Measurements from ENCODE around the gene FCMR. TPM values are rescaled to one million over a fixed set of nuclear protein-coding genes. Genes with fewer than 3 reads are reported as not detected.

Gene FCMR
- total and polyA plus RNA-seq, 2 experiments from 2014 or later: not detected

DNA sequence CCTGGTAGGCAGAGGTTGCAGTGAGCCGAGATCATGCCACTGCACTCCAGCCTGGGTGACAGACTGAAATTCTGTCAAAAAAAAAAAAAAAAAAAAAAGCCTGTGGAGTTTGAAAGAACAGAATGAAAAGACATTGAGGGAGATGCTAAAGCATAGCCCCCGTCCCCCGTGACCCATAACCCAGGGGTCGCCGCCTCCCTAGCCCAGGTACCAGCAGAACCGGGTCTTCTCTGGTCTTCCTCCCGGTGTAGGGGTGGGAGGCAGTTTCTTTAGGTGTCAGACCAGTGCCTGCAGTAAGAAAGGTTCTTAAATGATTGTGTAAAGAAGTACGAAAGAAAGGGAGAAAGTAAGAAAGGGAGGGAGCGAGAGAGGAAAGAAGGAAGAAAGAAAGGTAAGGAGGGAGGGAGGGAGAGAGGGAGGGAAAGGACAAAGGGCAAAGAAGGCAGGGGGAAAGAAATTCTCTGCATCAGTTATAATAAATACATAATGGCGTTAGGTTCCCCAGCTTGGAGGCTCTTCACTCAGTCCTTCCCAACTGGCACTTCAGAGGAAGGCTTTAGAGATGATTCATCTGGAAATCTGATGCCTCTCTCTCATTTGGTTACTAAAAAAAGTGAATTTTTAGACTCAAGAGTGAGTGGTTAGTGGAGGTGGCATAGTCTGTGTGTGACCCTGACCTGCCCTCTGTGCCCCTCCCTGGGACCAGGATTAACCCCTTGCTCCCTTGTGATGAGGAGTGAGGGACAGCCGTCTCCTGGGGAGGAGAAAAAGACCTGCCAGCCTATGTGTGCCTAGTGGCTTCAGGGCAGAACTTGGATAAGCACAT lies 23.4 kb downstream of the FCMR start:
- H3K4me1 ChIP-seq (ENCODE audit: low read depth): no peaks in the 10 kb centered on the region
- peak in 1 of 2 donors; percentile 55 for DNase-seq (ENCODE audit: low read depth in 1 of 2, low spot score in 1 of 2)
- no peak overlapping the region for H3K27ac ChIP-seq
- H3K9me3 ChIP-seq (ENCODE audit: low read depth): no peaks in the 10 kb centered on the region
- TF ChIP-seq, protein P1, sequence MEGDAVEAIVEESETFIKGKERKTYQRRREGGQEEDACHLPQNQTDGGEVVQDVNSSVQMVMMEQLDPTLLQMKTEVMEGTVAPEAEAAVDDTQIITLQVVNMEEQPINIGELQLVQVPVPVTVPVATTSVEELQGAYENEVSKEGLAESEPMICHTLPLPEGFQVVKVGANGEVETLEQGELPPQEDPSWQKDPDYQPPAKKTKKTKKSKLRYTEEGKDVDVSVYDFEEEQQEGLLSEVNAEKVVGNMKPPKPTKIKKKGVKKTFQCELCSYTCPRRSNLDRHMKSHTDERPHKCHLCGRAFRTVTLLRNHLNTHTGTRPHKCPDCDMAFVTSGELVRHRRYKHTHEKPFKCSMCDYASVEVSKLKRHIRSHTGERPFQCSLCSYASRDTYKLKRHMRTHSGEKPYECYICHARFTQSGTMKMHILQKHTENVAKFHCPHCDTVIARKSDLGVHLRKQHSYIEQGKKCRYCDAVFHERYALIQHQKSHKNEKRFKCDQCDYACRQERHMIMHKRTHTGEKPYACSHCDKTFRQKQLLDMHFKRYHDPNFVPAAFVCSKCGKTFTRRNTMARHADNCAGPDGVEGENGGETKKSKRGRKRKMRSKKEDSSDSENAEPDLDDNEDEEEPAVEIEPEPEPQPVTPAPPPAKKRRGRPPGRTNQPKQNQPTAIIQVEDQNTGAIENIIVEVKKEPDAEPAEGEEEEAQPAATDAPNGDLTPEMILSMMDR (IDR thresholded peaks at IDR 0.05; ENCODE audit: low read depth, low read length): no peak
- H3K36me3 ChIP-seq: no peaks in the 10 kb centered on the region
- peaks cover 6% of the 10 kb centered on the region for H3K27me3 ChIP-seq
- H3K4me3 ChIP-seq: no peak overlapping the region

DNA sequence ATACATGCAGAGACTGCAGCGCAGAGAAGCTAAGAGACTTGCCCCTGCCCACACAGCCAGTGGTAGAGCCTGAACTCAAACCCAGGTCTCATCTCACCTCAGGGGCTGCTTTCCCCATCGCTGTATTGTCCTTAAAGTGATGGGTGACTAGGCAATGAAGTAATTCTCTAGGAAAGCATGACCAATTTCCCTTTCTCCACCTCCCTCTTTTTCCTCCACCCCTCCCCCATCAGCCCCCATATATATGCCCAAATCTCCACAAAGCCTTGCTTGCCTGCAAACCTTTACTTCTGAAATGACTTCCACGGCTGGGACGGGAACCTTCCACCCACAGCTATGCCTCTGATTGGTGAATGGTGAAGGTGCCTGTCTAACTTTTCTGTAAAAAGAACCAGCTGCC lies 24.6 kb downstream of the FCMR start, which contains the start of gene IL24:
Gene IL24, plus strand, starts transcription at position 269 of the 400 bp plus-strand sequence. CDS start 390 bp downstream, outside the sequence.
- H3K27me3 ChIP-seq: no peaks in the 10 kb centered on the region
- H3K4me1 ChIP-seq (ENCODE audit: low read depth): no peaks in the 10 kb centered on the region
- TF ChIP-seq, protein P1 (IDR thresholded peaks at IDR 0.05; ENCODE audit: low read depth, low read length): no peak
- no peak within 1 kb of the TSS for H3K27ac ChIP-seq
- DNase-seq (ENCODE audit: low read depth in 1 of 2, low spot score in 1 of 2): no peak
- H3K4me3 ChIP-seq: no peak within 1 kb of the TSS
- H3K36me3 ChIP-seq: no peaks in the 10 kb centered on the region
- no peaks in the 10 kb centered on the region for H3K9me3 ChIP-seq (ENCODE audit: low read depth)

DNA sequence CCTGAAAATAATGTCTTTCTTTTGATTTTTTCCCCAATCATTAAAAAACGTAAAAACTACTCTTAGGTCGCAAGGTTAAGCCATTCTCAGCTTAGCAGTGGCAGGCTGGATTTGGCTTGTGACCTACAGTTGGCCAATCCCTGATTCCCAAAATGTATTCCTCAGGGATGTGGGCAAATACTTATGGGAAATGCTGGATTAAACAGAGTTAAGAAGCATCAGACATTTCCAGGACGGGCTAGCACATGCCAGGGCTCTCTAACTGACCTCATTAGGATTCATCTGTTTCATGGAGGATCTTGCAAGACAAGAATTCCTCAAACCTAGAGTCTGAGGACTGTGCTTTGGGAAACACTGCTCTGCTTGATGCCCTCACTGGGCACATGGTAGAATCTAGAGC lies 25.5 kb downstream of the FCMR start:
- Histone ChIP-seq H3K4me1 (ENCODE audit: low read depth) (no peaks in the 10 kb centered on the region), H3K9me3 (ENCODE audit: low read depth) (no peaks in the 10 kb centered on the region), H3K27ac (no peak overlapping the region), H3K27me3 (no peaks in the 10 kb centered on the region), H3K36me3 (no peaks in the 10 kb centered on the region), H3K4me3 (no peak overlapping the region)
- DNase-seq (ENCODE audit: low read depth in 1 of 2, low spot score in 1 of 2): no peak
- TF ChIP-seq, protein P1 (IDR thresholded peaks at IDR 0.05; ENCODE audit: low read depth, low read length): no peak

GRCh38 chr1:206895837-206896242 lies 25.9 kb downstream of the FCMR start:
- TF ChIP-seq, protein P1 (IDR thresholded peaks at IDR 0.05; ENCODE audit: low read depth, low read length): no peak
- Histone ChIP-seq H3K9me3 (ENCODE audit: low read depth) (no peaks in the 10 kb centered on the region), H3K4me3 (no peak overlapping the region), H3K27me3 (no peaks in the 10 kb centered on the region), H3K27ac (no peak overlapping the region), H3K36me3 (no peaks in the 10 kb centered on the region), H3K4me1 (ENCODE audit: low read depth) (no peaks in the 10 kb centered on the region)
- DNase-seq (ENCODE audit: low read depth in 1 of 2, low spot score in 1 of 2): peak in 1 of 2 donors; percentile 69

- H3K4me1 ChIP-seq (ENCODE audit: low read depth): no peaks in the 10 kb centered on the region
- H3K36me3 ChIP-seq: no peaks in the 10 kb centered on the region
- DNase-seq (ENCODE audit: low read depth in 1 of 2, low spot score in 1 of 2): no peak
- H3K27me3 ChIP-seq: no peaks in the 10 kb centered on the region
- H3K4me3 ChIP-seq: no peak overlapping the region
- TF ChIP-seq, protein P1 (IDR thresholded peaks at IDR 0.05; ENCODE audit: low read depth, low read length): no peak
- no peaks in the 10 kb centered on the region for H3K9me3 ChIP-seq (ENCODE audit: low read depth)
- H3K27ac ChIP-seq: no peak overlapping the region
Measured at GRCh38 chr1:206895325-206895724, 26.4 kb downstream of the FCMR start.

Data from cardiac muscle cell (in vitro differentiated cells and primary cell).